Measurements from ENCODE around the gene CARMIL3. TPM values are rescaled to one million over a fixed set of nuclear protein-coding genes. Genes with fewer than 3 reads are reported as not detected.

CARMIL3 gene
- total RNA-seq, 2 experiments from 2014 or later: 0.75 to 1.00 TPM

DNA sequence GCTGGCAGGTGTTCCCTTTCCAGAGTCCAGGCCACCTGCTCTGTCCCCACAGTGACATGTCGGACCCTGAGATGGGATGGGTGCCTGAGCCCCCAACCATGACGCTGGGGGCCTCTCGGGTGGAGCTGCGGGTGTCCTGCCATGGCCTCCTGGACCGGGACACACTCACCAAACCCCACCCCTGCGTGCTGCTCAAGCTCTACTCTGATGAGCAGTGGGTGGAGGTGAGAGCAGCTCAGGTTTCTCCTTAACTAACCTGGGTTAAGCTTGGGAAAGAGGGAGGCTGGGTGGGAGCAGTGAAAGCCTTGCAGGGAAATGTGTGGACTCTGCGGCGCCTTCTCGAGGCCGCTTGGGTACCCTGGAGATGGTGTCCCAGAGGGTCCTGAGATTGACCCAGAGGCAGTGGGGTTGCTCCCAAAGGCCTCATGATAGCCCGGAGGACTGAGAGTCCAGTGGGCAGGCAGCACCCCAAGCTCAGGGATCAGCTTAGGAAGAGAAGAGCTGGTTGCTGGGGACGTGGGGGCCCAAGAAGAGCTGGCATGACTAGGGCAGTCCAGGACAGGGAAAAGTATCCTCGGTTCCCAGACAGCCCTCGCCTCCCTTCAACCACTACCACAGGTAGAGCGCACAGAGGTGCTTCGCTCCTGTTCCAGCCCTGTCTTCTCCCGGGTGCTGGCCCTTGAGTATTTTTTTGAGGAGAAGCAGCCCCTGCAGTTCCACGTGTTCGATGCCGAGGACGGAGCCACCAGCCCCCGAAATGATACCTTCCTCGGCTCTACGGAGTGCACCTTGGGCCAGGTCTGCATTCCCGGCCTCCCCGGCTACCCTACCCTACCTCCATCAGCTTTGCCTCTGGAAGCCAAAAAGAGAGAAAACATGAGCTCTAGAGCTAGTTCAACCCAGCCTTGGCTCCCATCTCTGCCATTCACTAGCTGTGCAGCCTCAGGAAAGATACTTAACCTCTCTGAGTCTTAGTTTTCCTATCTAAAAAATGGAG lies 21.4 kb downstream of the CARMIL3 start:
- H3K27ac Mint-ChIP-seq: no peak overlapping the region

DNA sequence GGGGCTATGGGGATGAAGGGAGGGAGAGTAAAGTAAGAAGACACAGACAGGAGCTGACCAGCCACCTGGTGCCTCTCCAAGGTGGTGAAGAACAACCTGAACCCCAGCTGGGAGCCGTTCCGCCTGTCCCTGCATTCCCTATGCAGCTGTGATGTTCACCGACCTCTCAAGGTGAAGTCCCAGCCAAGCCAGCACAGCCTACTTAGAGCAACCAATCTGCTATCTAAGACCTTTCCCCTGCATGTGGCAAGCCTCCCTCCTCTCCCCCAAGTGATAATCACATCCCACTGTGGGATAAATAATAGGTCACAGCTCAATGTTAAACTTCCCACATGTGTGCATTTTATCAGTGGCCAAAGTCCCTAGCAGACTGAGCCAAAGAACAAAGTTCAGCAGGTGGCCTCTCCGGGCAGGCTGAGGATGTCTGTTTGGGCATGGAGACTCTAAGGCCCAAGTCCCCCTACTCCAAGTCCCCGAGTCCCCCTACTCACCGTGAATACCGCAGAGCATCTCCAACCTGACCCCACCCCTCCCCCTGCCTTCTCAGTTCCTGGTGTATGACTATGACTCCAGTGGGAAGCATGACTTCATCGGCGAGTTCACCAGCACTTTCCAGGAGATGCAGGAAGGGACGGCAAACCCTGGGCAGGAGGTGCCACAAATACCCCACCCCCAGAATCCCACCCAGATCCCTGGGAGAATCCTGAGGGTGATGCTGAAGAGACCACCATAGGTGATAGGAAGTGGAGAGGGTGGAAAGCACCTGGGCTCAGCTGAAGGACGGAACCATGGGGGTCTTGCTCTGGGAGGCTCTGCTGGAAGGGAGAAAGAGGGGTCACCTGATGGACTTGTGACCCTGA lies 23.0 kb downstream of the CARMIL3 start:
- Mint-ChIP-seq H3K27ac (no peak overlapping the region), H3K4me3 (no peak overlapping the region), H3K36me3 (no peaks in the 10 kb centered on the region), H3K9me3 (no peaks in the 10 kb centered on the region), H3K4me1 (ENCODE audit: low read depth) (peaks cover 11% of the 10 kb centered on the region), H3K27me3 (peaks cover 3% of the 10 kb centered on the region)
- intact Hi-C loops (cut with micrococcal nuclease): no loop called here
- ChIA-PET CTCF (interaction anchor here (0.6 to 6.1 kb wide), 4 partner anchors 14 to 17 kb away, joined by 3 to 30 read pairs (median 6); no protein-coding TSS in a partner anchor), POLR2A (interaction anchor here (0.8 kb wide), 1 partner anchor 19 kb away, joined by 3 read pairs; no protein-coding TSS in a partner anchor)
- DNase-seq: no peak

More for the DNA sequence above, 21.4 kb downstream of the CARMIL3 start:
- no peak overlapping the region for H3K4me3 Mint-ChIP-seq
- H3K9me3 Mint-ChIP-seq: no peaks in the 10 kb centered on the region
- CTCF ChIA-PET: interaction anchor here (1.2 to 6.1 kb wide), 3 partner anchors 15 to 17 kb away, joined by 7 to 30 read pairs (median 7); no protein-coding TSS in a partner anchor
- H3K4me1 Mint-ChIP-seq (ENCODE audit: low read depth): peaks cover 11% of the 10 kb centered on the region
- intact Hi-C loops (cut with micrococcal nuclease): no loop called here
- H3K27me3 Mint-ChIP-seq: peaks cover 3% of the 10 kb centered on the region
- no peak for DNase-seq
- POLR2A ChIA-PET: interaction anchor here (0.6 to 0.7 kb wide), 2 partner anchors 8 to 609 kb away, joined by 3 to 4 read pairs; no protein-coding TSS in a partner anchor
- H3K36me3 Mint-ChIP-seq: no peaks in the 10 kb centered on the region

DNA sequence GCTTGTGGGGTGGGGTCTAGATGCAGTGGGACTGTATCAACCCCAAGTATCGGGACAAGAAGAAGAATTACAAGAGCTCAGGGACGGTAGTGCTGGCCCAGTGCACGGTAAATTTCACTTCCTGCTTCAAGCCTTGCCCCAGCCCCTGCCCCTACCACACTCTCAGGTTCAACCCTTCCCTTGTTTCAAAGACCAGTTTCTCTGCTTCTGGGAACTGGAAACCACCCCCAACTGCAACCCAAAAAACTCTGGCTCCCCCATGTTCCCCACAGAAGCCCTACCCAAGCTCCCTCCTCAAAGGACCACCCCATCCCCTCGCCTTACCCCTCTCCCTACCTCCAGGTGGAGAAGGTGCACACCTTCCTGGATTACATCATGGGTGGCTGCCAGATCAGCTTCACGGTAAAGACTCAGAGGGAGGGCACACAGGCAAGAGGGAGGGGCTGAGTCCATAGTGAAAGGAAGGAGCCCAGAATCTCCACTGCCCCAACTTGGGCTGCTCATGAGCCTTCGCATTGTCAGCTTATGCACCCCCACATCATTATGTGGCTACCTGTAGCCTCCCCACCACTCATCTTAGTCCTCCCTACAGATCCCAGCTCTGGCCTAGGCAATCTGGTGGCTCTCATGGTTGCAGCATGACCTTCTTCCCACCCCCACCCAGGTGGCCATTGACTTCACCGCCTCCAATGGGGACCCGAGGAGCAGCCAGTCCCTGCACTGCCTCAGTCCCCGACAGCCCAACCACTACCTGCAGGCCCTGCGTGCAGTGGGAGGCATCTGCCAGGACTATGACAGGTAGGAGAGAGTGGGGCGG lies 23.9 kb downstream of the CARMIL3 start:
- Mint-ChIP-seq H3K27ac (no peak overlapping the region), H3K4me1 (ENCODE audit: low read depth) (peaks cover 18% of the 10 kb centered on the region), H3K36me3 (no peaks in the 10 kb centered on the region), H3K4me3 (no peak overlapping the region), H3K9me3 (no peaks in the 10 kb centered on the region), H3K27me3 (no peaks in the 10 kb centered on the region)
- intact Hi-C loops (cut with micrococcal nuclease): no loop called here
- ChIA-PET POLR2A (interaction anchor here (0.8 kb wide), 1 partner anchor 20 kb away, joined by 3 read pairs; no protein-coding TSS in a partner anchor), CTCF (interaction anchor here (1.0 to 6.1 kb wide), 3 partner anchors 9 to 18 kb away, joined by 3 to 30 read pairs (median 6); no protein-coding TSS in a partner anchor)
- DNase-seq: no peak

DNA sequence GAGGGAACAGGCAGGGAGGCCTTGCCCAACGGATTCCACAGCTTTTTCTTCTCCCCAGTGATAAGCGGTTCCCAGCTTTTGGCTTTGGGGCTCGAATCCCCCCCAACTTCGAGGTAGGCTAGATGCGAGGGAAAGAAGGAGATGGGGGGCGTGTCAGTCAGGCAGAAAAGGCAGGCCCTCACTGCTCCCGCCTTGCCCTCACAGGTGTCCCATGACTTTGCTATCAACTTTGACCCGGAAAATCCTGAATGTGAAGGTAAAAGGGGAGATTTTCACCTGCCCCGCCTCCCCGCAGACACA lies 24.4 kb downstream of the CARMIL3 start:
- no peak for DNase-seq
- no peaks in the 10 kb centered on the region for H3K36me3 Mint-ChIP-seq
- H3K9me3 Mint-ChIP-seq: no peaks in the 10 kb centered on the region
- intact Hi-C loops (cut with micrococcal nuclease): no loop called here
- peaks cover 15% of the 10 kb centered on the region for H3K4me1 Mint-ChIP-seq (ENCODE audit: low read depth)
- H3K27me3 Mint-ChIP-seq: no peaks in the 10 kb centered on the region
- CTCF ChIA-PET: interaction anchor here (1.0 to 6.1 kb wide), 3 partner anchors 8 to 18 kb away, joined by 3 to 30 read pairs (median 6); no protein-coding TSS in a partner anchor
- no peak overlapping the region for H3K27ac Mint-ChIP-seq
- H3K4me3 Mint-ChIP-seq: no peak overlapping the region
- POLR2A ChIA-PET: no interaction called here

- intact Hi-C loops (cut with micrococcal nuclease): no loop called here
- H3K27ac Mint-ChIP-seq: no peak overlapping the region
- peaks cover 16% of the 10 kb centered on the region for H3K4me1 Mint-ChIP-seq (ENCODE audit: low read depth)
- no peak for DNase-seq
- no peak overlapping the region for H3K4me3 Mint-ChIP-seq
- CTCF ChIA-PET: interaction anchor here (6.1 kb wide), 1 partner anchor 19 kb away, joined by 30 read pairs; no protein-coding TSS in a partner anchor
- POLR2A ChIA-PET: no interaction called here
- no peaks in the 10 kb centered on the region for H3K36me3 Mint-ChIP-seq
- no peaks in the 10 kb centered on the region for H3K27me3 Mint-ChIP-seq
- H3K9me3 Mint-ChIP-seq: no peaks in the 10 kb centered on the region
These were observed 25.3 kb downstream of the CARMIL3 start for GRCh38 chr14:24077086-24077485.

- Mint-ChIP-seq H3K9me3 (no peaks in the 10 kb centered on the region), H3K4me1 (ENCODE audit: low read depth) (peaks cover 16% of the 10 kb centered on the region), H3K27me3 (no peaks in the 10 kb centered on the region), H3K27ac (no peak overlapping the region), H3K4me3 (no peak overlapping the region), H3K36me3 (no peaks in the 10 kb centered on the region)
- ChIA-PET POLR2A (no interaction called here), CTCF (interaction anchor here (1.0 to 6.1 kb wide), 2 partner anchors 14 to 20 kb away, joined by 4 to 93 read pairs; partner anchors contain the start of gene PCK2)
- no peak for DNase-seq
- intact Hi-C loops (cut with micrococcal nuclease): no loop called here
These were observed 26.3 kb downstream of the CARMIL3 start for GRCh38 chr14:24078146-24078545.

- peaks cover 16% of the 10 kb centered on the region for H3K4me1 Mint-ChIP-seq (ENCODE audit: low read depth)
- CTCF ChIA-PET: interaction anchor here (1.0 to 6.1 kb wide), 5 partner anchors 13 to 30 kb away, joined by 3 to 93 read pairs (median 17); partner anchors contain the start of gene PCK2
- H3K36me3 Mint-ChIP-seq: no peaks in the 10 kb centered on the region
- no peaks in the 10 kb centered on the region for H3K9me3 Mint-ChIP-seq
- intact Hi-C loops (cut with micrococcal nuclease): no loop called here
- POLR2A ChIA-PET: interaction anchor here (1.2 to 3.8 kb wide), 3 partner anchors 7 to 21 kb away, joined by 3 to 30 read pairs (median 4); partner anchors contain the start of gene PCK2
- H3K4me3 Mint-ChIP-seq: no peak overlapping the region
- DNase-seq: no peak
- H3K27ac Mint-ChIP-seq: no peak overlapping the region
- no peaks in the 10 kb centered on the region for H3K27me3 Mint-ChIP-seq
These were observed 27.8 kb downstream of the CARMIL3 start for GRCh38 chr14:24079491-24080141.

DNA sequence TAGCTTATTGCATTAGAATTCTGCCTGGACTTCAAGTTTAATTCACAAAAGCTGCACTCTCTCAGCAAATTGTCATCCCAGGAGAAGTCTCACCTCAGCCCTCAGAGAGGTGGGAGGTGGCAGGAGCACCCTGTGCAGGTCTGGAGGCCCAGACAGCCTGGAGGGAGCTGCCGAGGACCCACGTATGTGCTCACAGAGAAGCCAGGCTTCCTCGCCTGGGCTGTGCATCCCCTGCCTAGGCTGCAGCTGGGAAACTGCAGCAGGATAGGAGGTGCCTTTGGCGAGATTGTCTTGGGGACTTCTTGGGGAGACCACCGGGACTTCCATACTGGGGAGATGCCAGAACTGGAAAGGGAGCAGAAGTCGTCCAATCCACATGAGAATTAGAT lies 28.3 kb downstream of the CARMIL3 start:
- H3K9me3 Mint-ChIP-seq: no peaks in the 10 kb centered on the region

DNA sequence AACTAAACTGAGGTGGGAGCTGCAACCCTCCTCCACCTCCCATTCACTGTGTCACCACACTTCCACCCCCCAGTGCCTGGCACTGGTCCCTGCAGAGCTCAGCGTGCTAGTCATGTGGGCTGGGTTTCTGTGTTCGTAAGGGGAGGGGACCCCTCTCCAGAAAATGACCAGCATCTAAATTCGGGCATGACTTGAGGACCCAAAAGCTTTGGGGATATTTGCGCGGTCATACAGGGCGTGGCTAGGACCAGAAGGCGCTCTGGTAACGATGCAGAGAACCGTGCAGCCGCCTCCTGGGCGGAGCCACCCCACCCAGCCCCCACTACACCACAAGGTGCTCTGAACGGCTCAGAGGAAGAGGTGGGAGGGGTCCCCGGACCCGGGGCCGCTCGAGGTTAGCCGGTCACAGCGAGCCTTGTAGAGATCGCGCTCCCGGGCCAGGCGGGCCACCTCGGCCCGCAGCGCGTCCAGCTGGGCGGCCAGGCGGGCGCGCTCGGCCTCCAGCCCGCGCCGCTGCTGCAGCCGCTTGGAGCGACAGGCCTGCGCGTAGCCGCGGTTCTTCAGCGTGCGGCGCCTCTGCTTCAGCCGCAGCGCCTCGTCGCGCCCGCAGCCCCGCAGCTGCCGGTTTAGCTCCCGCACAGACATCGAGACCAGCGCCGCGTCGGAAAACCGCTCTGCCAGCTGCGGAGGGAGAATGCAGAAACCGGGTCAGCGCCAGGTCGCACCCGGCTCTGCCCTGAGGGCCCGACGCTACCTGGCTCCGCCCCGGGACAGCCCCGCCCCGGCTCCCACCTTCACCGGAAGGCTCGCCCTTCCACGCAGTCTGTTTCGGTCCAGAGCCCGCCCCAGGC lies 29.3 kb downstream of the CARMIL3 start:
- Mint-ChIP-seq H3K27ac (peak overlapping the region; percentile 49), H3K27me3 (no peaks in the 10 kb centered on the region), H3K4me3 (peak overlapping the region; percentile 72), H3K9me3 (no peaks in the 10 kb centered on the region), H3K4me1 (ENCODE audit: low read depth) (peaks cover 16% of the 10 kb centered on the region), H3K36me3 (no peaks in the 10 kb centered on the region)
- ChIA-PET CTCF (interaction anchor here (0.8 to 6.1 kb wide), 12 partner anchors 11 to 166 kb away, joined by 3 to 93 read pairs (median 7); partner anchors contain the start of genes CPNE6, IRF9 and PCK2), POLR2A (interaction anchor here (0.6 to 3.8 kb wide), 9 partner anchors 9 to 229 kb away, joined by 3 to 30 read pairs (median 4); partner anchors contain the start of genes CARMIL3, DCAF11, NRL and PCK2)
- intact Hi-C loops (cut with micrococcal nuclease): loop anchor here (1.0 kb wide), 1 partner anchor 13 kb away; the partner anchor contains the start of gene PCK2
- peak; percentile 85 for DNase-seq

More for the DNA sequence above, 28.3 kb downstream of the CARMIL3 start:
- intact Hi-C loops (cut with micrococcal nuclease): no loop called here
- POLR2A ChIA-PET: interaction anchor here (0.6 to 3.8 kb wide), 6 partner anchors 8 to 230 kb away, joined by 3 to 30 read pairs (median 4); partner anchors contain the start of genes CARMIL3, DCAF11, NRL and PCK2
- CTCF ChIA-PET: interaction anchor here (1.0 to 6.1 kb wide), 7 partner anchors 10 to 29 kb away, joined by 3 to 93 read pairs (median 10); partner anchors contain the start of genes CPNE6 and PCK2
- peaks cover 16% of the 10 kb centered on the region for H3K4me1 Mint-ChIP-seq (ENCODE audit: low read depth)
- no peaks in the 10 kb centered on the region for H3K27me3 Mint-ChIP-seq
- no peak overlapping the region for H3K4me3 Mint-ChIP-seq
- no peaks in the 10 kb centered on the region for H3K36me3 Mint-ChIP-seq
- no peak for DNase-seq
- H3K27ac Mint-ChIP-seq: no peak overlapping the region
